ENCODE data around the gene GJB4. TPM values are rescaled to one million over a fixed set of nuclear protein-coding genes. Genes with fewer than 3 reads are reported as not detected.

GJB4 gene
- total RNA-seq, 1 donor: not detected

GRCh38 chr1:34776911-34777310, 17.4 kb downstream of the GJB4 start:
- TF ChIP-seq CTCF (IDR thresholded peaks at IDR 0.05; ENCODE audit: insufficient read depth, low read length): no peak
- H3K4me3 ChIP-seq (ENCODE audit: low read depth, low read length): no peak overlapping the region

GRCh38 chr1:34777519-34778321, 18.2 kb downstream of the GJB4 start:
- H3K4me3 ChIP-seq (ENCODE audit: low read depth, low read length): no peak overlapping the region
- DNase-seq (ENCODE audit: low read depth): no peak
- no peak for TF ChIP-seq CTCF (IDR thresholded peaks at IDR 0.05; ENCODE audit: insufficient read depth, low read length)

More at GRCh38 chr1:34776911-34777310, 17.4 kb downstream of the GJB4 start:
- DNase-seq (ENCODE audit: low read depth): no peak

GRCh38 chr1:34778381-34778780, 18.8 kb downstream of the GJB4 start:
- no peak for TF ChIP-seq CTCF (IDR thresholded peaks at IDR 0.05; ENCODE audit: insufficient read depth, low read length)
- H3K4me3 ChIP-seq (ENCODE audit: low read depth, low read length): no peak overlapping the region
- DNase-seq (ENCODE audit: low read depth): no peak

- no peak overlapping the region for H3K4me3 ChIP-seq (ENCODE audit: low read depth, low read length)
These were observed 19.5 kb downstream of the GJB4 start for GRCh38 chr1:34779005-34779404.

GRCh38 chr1:34779526-34779925, 20.0 kb downstream of the GJB4 start:
- DNase-seq (ENCODE audit: low read depth): no peak
- no peak overlapping the region for H3K4me3 ChIP-seq (ENCODE audit: low read depth, low read length)
- TF ChIP-seq CTCF (IDR thresholded peaks at IDR 0.05; ENCODE audit: insufficient read depth, low read length): no peak

More at GRCh38 chr1:34779005-34779404, 19.5 kb downstream of the GJB4 start:
- DNase-seq (ENCODE audit: low read depth): no peak
- no peak for TF ChIP-seq CTCF (IDR thresholded peaks at IDR 0.05; ENCODE audit: insufficient read depth, low read length)

- no peak for DNase-seq (ENCODE audit: low read depth)
- no peak for TF ChIP-seq CTCF (IDR thresholded peaks at IDR 0.05; ENCODE audit: insufficient read depth, low read length)
- H3K4me3 ChIP-seq (ENCODE audit: low read depth, low read length): no peak overlapping the region
These were observed 20.4 kb downstream of the GJB4 start for GRCh38 chr1:34779962-34780361.
